SK-N-SH (cell line): ENCODE measurements around the gene DTX1. TPM values are rescaled to one million over a fixed set of nuclear protein-coding genes. Genes with fewer than 3 reads are reported as not detected.

ENCODE experiments used
- CTCF ChIA-PET: fragments of 300-600, 350-600 bp; formaldehyde crosslinking; extraction: SDS; loops from one replicate; lab custom pipeline; 2021; lab: Yijun Ruan, JAX
- POLR2A ChIA-PET: fragments of 350-600 bp; sonication (Branson Sonifier 250); formaldehyde crosslinking; extraction: SDS; loops from one replicate; lab custom pipeline; 2020; ENCODE audit warnings: antibody characterized with exemption, inconsistent platforms; lab: Yijun Ruan, JAX
- DNase-seq: peaks from one replicate; pipeline ENCODE4 v3.0.0; 2012
- H2AFZ ChIP-seq: fragments of 200-600 bp; sonication (generic); 2 replicates; pipeline ENCODE4 v1.8.1; 2016; ENCODE audit warnings: antibody characterized with exemption, mild to moderate bottlenecking, low read depth
- H3F3A ChIP-seq: fragments of 200-600 bp; sonication (generic); replicated peaks from 2 replicates; pipeline ENCODE3; 2016; ENCODE audit warnings: antibody characterized with exemption, mild to moderate bottlenecking; ENCODE audit not compliant: insufficient read depth
- H3K27ac ChIP-seq, 2 experiments: fragments of 200-500 bp in 1 of 2; fragments of 200-600 bp in 1 of 2; sonication (Bioruptor generic) in 1 of 2; sonication (generic), shearing (Covaris generic) in 1 of 2; 2 replicates each; pipeline versions ENCODE4 v1.5.1 to v1.6.1; 2014 to 2016; ENCODE audit warnings: low read depth in 2 of 2, inconsistent platforms in 1 of 2, low read length in 1 of 2, mild to moderate bottlenecking in 1 of 2, mixed read lengths in 1 of 2
- H3K27me3 ChIP-seq: fragments of 200-600 bp; sonication (generic), shearing (Covaris generic); 2 replicates; pipeline ENCODE4 v1.6.1; 2016; ENCODE audit warnings: mixed run types; ENCODE audit not compliant: insufficient read depth
- H3K36me3 ChIP-seq, 2 experiments: fragments of 200-500 bp in 1 of 2; fragments of 200-600 bp in 1 of 2; sonication (Bioruptor generic) in 1 of 2; sonication (generic) in 1 of 2; replicated peaks in 1 of 2; 2 replicates each; pipeline versions ENCODE3 to v1.5.1; 2014 to 2016; ENCODE audit warnings: low read length in 1 of 2, mild to moderate bottlenecking in 1 of 2; ENCODE audit not compliant: insufficient read depth in 2 of 2, control insufficient read depth in 1 of 2
- H3K4me1 ChIP-seq, 2 experiments: fragments of 200-500 bp in 1 of 2; fragments of 200-600 bp in 1 of 2; sonication (Bioruptor generic) in 1 of 2; sonication (generic), shearing (Covaris generic) in 1 of 2; 2 replicates each; pipeline versions ENCODE4 v1.5.1 to v1.6.1; 2014 to 2016; ENCODE audit warnings: low read depth in 1 of 2, low read length in 1 of 2, mixed run types in 1 of 2; ENCODE audit not compliant: insufficient read depth in 2 of 2, control insufficient read depth in 1 of 2
- H3K4me2 ChIP-seq: fragments of 200-600 bp; sonication (generic), shearing (Covaris generic); 2 replicates; pipeline ENCODE4 v1.6.1; 2017; ENCODE audit warnings: mixed run types
- H3K4me3 ChIP-seq, 2 experiments: fragments of 200-500 bp in 1 of 2; fragments of 200-600 bp in 1 of 2; sonication (Bioruptor generic) in 1 of 2; sonication (generic), shearing (Covaris generic) in 1 of 2; 2 replicates each; pipeline versions ENCODE4 v1.5.1 to v1.8.1; 2014 to 2016; ENCODE audit warnings: low read depth in 2 of 2, inconsistent platforms in 1 of 2, low read length in 1 of 2, mild to moderate bottlenecking in 1 of 2, mixed read lengths in 1 of 2, moderate library complexity in 1 of 2
- H3K79me2 ChIP-seq: fragments of 200-600 bp; sonication (generic); 2 replicates; pipeline ENCODE4 v1.8.1; 2017; ENCODE audit warnings: mild to moderate bottlenecking; ENCODE audit not compliant: insufficient read depth
- H3K9ac ChIP-seq: fragments of 200-600 bp; sonication (generic); 2 replicates; pipeline ENCODE4 v1.6.1; 2017; ENCODE audit warnings: mixed run types
- H3K9me2 ChIP-seq: fragments of 200-600 bp; sonication (generic); 2 replicates; pipeline ENCODE4 v1.6.1; 2017; ENCODE audit warnings: mixed run types
- H3K9me3 ChIP-seq: fragments of 200-600 bp; sonication (generic); 2 replicates; pipeline ENCODE4 v1.6.1; 2017; ENCODE audit warnings: mixed run types, mild to moderate bottlenecking, moderate library complexity
- H4K20me1 ChIP-seq: fragments of 200-600 bp; sonication (generic); 2 replicates; pipeline ENCODE4 v1.6.1; 2017; ENCODE audit warnings: mild to moderate bottlenecking, mixed run types; ENCODE audit not compliant: insufficient read depth
- ELF1 ChIP-seq: IDR thresholded peaks from 2 replicates; pipeline ENCODE4 v1.4.0; 2012
- EP300 ChIP-seq, 2 experiments: IDR thresholded peaks; 2 replicates each; pipeline versions ENCODE4 v1.4.0 to v1.6.1; 2012; ENCODE audit warnings: borderline replicate concordance in 1 of 2, low read depth in 1 of 2, low read length in 1 of 2
- EZH2phosphoT487 ChIP-seq: fragments of 200-600 bp; sonication (generic); IDR thresholded peaks from 2 replicates; pipeline ENCODE4 v1.6.1; 2017; ENCODE audit warnings: low read depth, mixed run types, mild to moderate bottlenecking, antibody characterized with exemption, moderate library complexity, borderline replicate concordance
- GABPA ChIP-seq: IDR thresholded peaks from 2 replicates; pipeline ENCODE4 v1.4.0; 2012; ENCODE audit warnings: low read depth, mild to moderate bottlenecking
- JUND ChIP-seq: IDR thresholded peaks from 2 replicates; pipeline ENCODE4 v1.4.0; 2012
- NRF1 ChIP-seq: IDR thresholded peaks from 2 replicates; pipeline ENCODE4 v1.6.1; 2012; ENCODE audit warnings: low read depth, mild to moderate bottlenecking, low read length
- POLR2AphosphoS5 ChIP-seq: IDR thresholded peaks from 2 replicates; pipeline ENCODE4 v1.6.1; 2012; ENCODE audit warnings: low read depth, low read length
- RAD21 ChIP-seq: IDR thresholded peaks from 2 replicates; pipeline ENCODE4 v1.6.1; 2012; ENCODE audit warnings: mild to moderate bottlenecking, low read length
- RXRA ChIP-seq: IDR thresholded peaks from 2 replicates; pipeline ENCODE4 v1.4.0; 2012; ENCODE audit warnings: low read depth, mild to moderate bottlenecking, borderline replicate concordance
- SIN3A ChIP-seq: IDR thresholded peaks from 2 replicates; pipeline ENCODE4 v1.6.1; 2012; ENCODE audit warnings: low read depth, mild to moderate bottlenecking, low read length, moderate library complexity, borderline replicate concordance
- TAF1 ChIP-seq: IDR thresholded peaks from 2 replicates; pipeline ENCODE4 v1.6.1; 2012; ENCODE audit warnings: low read depth, mild to moderate bottlenecking, low read length, moderate library complexity, borderline replicate concordance
- TEAD4 ChIP-seq: IDR thresholded peaks from 2 replicates; pipeline ENCODE4 v1.4.0; 2012; ENCODE audit warnings: mild to moderate bottlenecking, borderline replicate concordance; ENCODE audit not compliant: insufficient read depth
- WGBS: methylation state at CpG from one replicate; pipeline ENCODE4 v1.1.6; 2017; ENCODE audit warnings: low lambda C conversion rate; 5-methylcytosine and 5-hydroxymethylcytosine counted together
- polyA plus RNA-seq, 3 experiments: library from polyadenylated mRNA; depleted of rRNA; stranded (reverse); fragments of >200 nt; gene quantifications; 2 replicates each; pipeline ENCODE4 v1.2.3, GENCODE V29; 2012
- TF ChIP-seq, protein P1 (sequence below): IDR thresholded peaks from 2 replicates; pipeline ENCODE4 v1.4.0; 2012; ENCODE audit warnings: low read depth
- TF ChIP-seq, protein P2 (sequence below): IDR thresholded peaks from 2 replicates; pipeline ENCODE4 v1.4.0; 2012; ENCODE audit warnings: low read depth, borderline replicate concordance
- TF ChIP-seq, protein P3 (sequence below): fragments of 200-600 bp; sonication (generic); IDR thresholded peaks from 2 replicates; pipeline ENCODE4 v1.6.1; 2017; ENCODE audit warnings: antibody characterized with exemption, mild to moderate bottlenecking, moderate library complexity
- TF ChIP-seq, protein P4 (sequence below): fragments of 150-350 bp; IDR thresholded peaks from 2 replicates; pipeline ENCODE4 v1.6.1; 2016; ENCODE audit warnings: mild to moderate bottlenecking, low read depth, low read length
- TF ChIP-seq, protein P5 (sequence below): IDR thresholded peaks from 2 replicates; pipeline ENCODE4 v1.4.0; 2012; ENCODE audit warnings: low read depth, borderline replicate concordance

DTX1 gene
- polyA plus RNA-seq, 1 of the 3 experiments (the other 2 are of a cell fraction) = 0.72 TPM

DNA sequence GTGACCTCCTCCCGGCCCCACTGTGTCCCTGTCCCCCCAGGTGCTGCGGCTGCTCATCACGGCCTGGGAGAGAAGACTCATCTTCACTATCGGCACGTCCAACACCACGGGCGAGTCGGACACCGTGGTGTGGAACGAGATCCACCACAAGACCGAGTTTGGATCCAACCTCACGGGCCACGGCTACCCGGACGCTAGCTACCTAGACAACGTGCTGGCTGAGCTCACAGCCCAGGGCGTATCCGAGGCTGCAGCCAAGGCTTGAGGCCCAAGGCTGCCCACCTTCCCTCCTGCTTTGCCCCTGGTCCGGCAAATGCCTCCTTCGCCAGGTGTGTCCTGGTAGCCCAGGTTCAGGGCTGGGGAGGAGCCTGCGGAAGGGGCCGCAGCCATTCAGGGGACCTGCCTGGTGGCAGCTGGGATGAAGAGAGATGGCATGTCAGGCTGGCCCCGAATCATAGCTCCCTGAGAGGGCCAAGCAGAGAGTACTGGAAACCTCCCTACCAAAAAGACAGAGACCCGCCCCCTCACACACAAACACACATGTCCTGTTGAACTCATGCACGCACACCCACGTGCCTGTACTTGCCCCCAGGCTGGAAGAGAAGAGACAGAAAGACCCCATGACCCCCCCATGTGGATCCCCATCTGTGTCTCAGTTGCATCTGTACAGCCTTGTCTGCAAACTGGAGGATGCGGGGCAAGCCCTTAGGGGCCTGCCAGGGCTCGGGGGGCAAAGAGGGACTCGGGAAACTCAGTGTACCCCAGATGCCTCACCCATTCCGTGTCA lies 40.3 kb downstream of the DTX1 start:
- CTCF ChIA-PET = interaction anchor here (1.0 to 5.3 kb wide), 17 partner anchors 13 to 237 kb away, joined by 3 to 38 read pairs (median 7); partner anchors contain the start of gene RASAL1
- peaks cover 0 to 14% of the 10 kb centered on the region in 2 experiments; a peak in 1 of 4 replicates for H3K4me1 ChIP-seq
- H2AFZ ChIP-seq = no peak overlapping the region
- no peaks in the 10 kb centered on the region for H3K79me2 ChIP-seq
- no peaks in the 10 kb centered on the region for H4K20me1 ChIP-seq
- H3K36me3 ChIP-seq = no peaks in the 10 kb centered on the region
- no peaks in the 10 kb centered on the region for H3K9me2 ChIP-seq
- no peaks in the 10 kb centered on the region for H3K27me3 ChIP-seq
- TF ChIP-seq TAF1 (no peak), RAD21 (no peak), EZH2phosphoT487 (no peak), RXRA (no peak), SIN3A (no peak), NRF1 (no peak), TEAD4 (no peak), EP300 (IDR thresholded peaks at IDR 0.05; ENCODE audit: borderline replicate concordance in 1 of 2, low read depth in 1 of 2, low read length in 1 of 2) (no peak), ELF1 (no peak), POLR2AphosphoS5 (no peak), JUND (no peak), GABPA (no peak)
- TF ChIP-seq, protein P1, sequence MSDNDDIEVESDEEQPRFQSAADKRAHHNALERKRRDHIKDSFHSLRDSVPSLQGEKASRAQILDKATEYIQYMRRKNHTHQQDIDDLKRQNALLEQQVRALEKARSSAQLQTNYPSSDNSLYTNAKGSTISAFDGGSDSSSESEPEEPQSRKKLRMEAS = no peak
- TF ChIP-seq, protein P2, sequence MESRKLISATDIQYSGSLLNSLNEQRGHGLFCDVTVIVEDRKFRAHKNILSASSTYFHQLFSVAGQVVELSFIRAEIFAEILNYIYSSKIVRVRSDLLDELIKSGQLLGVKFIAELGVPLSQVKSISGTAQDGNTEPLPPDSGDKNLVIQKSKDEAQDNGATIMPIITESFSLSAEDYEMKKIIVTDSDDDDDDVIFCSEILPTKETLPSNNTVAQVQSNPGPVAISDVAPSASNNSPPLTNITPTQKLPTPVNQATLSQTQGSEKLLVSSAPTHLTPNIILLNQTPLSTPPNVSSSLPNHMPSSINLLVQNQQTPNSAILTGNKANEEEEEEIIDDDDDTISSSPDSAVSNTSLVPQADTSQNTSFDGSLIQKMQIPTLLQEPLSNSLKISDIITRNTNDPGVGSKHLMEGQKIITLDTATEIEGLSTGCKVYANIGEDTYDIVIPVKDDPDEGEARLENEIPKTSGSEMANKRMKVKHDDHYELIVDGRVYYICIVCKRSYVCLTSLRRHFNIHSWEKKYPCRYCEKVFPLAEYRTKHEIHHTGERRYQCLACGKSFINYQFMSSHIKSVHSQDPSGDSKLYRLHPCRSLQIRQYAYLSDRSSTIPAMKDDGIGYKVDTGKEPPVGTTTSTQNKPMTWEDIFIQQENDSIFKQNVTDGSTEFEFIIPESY = no peak
- TF ChIP-seq, protein P3, sequence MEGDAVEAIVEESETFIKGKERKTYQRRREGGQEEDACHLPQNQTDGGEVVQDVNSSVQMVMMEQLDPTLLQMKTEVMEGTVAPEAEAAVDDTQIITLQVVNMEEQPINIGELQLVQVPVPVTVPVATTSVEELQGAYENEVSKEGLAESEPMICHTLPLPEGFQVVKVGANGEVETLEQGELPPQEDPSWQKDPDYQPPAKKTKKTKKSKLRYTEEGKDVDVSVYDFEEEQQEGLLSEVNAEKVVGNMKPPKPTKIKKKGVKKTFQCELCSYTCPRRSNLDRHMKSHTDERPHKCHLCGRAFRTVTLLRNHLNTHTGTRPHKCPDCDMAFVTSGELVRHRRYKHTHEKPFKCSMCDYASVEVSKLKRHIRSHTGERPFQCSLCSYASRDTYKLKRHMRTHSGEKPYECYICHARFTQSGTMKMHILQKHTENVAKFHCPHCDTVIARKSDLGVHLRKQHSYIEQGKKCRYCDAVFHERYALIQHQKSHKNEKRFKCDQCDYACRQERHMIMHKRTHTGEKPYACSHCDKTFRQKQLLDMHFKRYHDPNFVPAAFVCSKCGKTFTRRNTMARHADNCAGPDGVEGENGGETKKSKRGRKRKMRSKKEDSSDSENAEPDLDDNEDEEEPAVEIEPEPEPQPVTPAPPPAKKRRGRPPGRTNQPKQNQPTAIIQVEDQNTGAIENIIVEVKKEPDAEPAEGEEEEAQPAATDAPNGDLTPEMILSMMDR = no peak
- TF ChIP-seq, protein P4, sequence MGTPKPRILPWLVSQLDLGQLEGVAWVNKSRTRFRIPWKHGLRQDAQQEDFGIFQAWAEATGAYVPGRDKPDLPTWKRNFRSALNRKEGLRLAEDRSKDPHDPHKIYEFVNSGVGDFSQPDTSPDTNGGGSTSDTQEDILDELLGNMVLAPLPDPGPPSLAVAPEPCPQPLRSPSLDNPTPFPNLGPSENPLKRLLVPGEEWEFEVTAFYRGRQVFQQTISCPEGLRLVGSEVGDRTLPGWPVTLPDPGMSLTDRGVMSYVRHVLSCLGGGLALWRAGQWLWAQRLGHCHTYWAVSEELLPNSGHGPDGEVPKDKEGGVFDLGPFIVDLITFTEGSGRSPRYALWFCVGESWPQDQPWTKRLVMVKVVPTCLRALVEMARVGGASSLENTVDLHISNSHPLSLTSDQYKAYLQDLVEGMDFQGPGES = no peak
- TF ChIP-seq, protein P5, sequence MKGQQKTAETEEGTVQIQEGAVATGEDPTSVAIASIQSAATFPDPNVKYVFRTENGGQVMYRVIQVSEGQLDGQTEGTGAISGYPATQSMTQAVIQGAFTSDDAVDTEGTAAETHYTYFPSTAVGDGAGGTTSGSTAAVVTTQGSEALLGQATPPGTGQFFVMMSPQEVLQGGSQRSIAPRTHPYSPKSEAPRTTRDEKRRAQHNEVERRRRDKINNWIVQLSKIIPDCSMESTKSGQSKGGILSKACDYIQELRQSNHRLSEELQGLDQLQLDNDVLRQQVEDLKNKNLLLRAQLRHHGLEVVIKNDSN = no peak
- no peak overlapping the region for H3K4me3 ChIP-seq
- H3F3A ChIP-seq = no peaks in the 10 kb centered on the region
- WGBS = 63% methylated on average over 13 of the region's 30 CpGs
- no peak overlapping the region for H3K9ac ChIP-seq
- H3K4me2 ChIP-seq = no peak overlapping the region
- POLR2A ChIA-PET = no interaction called here
- peak overlapping the region in 1 of 2 experiments; percentile 60; a peak in 2 of 4 replicates for H3K27ac ChIP-seq
- H3K9me3 ChIP-seq = no peaks in the 10 kb centered on the region
- DNase-seq = no peak
